ENCODE results near the gene IL23R.

- TF ChIP-seq CTCF (IDR thresholded peaks at IDR 0.05; ENCODE audit: low read depth, low read length) (no peak), EZH2phosphoT487 (IDR thresholded peaks at IDR 0.05; ENCODE audit: low read depth) (no peak)
These were observed 132.5 kb downstream of the IL23R start for GRCh38 chr1:67298762-67299161.

All from OCI-LY3 (cell line).